AML-193 (cell line): Measurements from ENCODE around the gene RPP25.
A peak's percentile ranks its signal among the peaks of the same experiment; 100 is the strongest.
"Not testable (repeated sequence)": the region's sequence is repeated elsewhere in the genome, so short reads cannot be mapped to it uniquely, and the experiment has no call there.

ENCODE experiments used
- DNase-seq, 2 experiments: peaks; one replicate each; lab custom pipeline; 2025; lab: John Stamatoyannopoulos, UW

The RPP25 gene

DNA sequence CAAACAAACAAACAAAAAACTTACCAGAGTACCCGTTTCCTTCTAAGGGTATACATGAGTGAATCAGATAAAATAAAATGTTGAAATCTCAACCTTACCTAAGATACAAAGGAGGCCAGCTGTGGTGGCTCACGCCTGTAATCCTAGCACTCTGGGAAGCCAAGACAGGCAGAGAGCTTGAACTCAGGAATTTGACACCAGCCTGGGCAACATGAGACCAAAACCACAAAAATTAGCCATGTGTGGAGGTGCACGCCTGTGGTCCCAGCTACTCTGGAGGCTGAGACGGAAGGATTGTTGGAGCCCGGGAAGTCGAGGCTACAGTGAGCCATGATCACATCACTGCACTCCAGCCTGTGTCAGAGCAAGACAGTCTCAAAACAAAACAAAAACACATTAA lies 38.9 kb downstream of the RPP25 start:
- DNase-seq: no peak

- not testable (repeated sequence) for DNase-seq
These were observed 42.8 kb downstream of the RPP25 start for GRCh38 chr15:74913799-74914198.

DNA sequence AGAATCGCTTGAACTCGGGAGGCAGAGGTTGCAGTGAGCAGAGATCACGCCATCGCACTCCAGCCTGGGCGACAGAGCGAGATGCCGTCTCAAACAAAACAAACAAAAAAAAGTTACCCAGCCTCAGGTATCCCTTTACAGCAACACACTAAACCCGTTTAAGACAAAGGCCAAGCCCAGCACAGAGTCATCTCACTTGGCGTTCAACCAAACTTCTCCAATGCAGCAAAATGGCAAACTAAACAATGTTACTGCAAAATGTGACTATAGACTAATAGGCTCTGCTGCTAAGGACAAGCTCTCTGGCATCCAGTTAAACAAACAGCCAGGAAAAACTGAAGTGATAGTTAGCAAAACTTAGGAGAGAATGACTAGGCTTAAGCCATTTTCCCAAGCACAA lies 43.5 kb downstream of the RPP25 start:
- DNase-seq: no peak

DNA sequence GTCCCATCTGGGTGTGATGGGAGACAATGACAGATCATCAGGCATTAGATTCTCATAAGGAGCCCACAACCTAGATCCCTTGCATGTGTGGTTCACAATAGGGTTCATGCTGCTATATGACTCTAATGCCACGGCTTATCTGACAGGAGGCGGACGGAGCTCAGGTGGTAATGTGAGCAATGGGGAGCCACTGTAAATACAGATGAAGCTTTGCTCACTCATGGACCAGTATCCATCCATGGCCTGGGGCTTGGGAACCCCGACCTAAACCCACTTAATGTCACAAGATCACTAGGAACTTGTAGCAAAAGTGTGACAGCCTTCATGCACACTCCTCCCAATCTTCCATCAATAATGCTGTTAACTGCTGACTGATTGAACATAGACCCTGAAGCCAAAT lies 47.9 kb downstream of the RPP25 start:
- no peak for DNase-seq

DNA sequence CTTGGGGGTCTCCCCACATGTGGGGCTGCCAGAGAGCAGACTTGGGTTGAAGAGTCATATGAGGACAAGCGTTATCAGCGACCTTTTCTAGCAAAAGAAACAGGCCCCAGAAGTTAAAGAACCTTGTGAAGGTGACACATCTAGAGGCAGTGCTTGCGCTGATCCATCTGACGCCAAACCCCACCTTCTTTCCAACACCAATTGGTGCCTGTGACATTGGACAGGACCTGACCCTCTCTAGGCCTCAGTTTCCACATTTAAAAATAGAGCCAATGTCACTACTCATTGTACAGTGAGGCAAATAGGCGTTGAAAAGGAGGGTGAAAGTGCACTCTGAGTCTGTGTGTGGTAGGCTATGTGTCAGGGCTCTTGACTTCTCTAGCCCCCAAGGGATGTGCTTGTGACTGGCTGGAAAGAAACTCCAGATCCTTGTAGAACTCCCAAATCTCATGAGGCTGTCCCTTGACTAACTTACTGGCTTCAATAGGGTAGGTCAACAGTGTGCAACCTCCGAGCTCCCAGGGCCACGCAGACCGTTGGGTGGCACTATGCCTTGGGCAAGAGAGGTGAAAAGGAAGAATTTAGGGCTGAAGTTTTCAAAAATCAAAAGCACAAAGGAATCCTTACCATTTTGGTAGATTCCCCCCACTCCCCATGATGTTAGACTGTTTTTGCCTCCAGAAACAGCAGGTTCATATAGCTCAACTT lies 49.3 kb downstream of the RPP25 start:
- DNase-seq: no peak

GRCh38 chr15:74906450-74907162 lies 50.0 kb downstream of the RPP25 start, which contains the start of gene FAM219B:
Gene FAM219B, minus strand, starts transcription at chr15:74906851. Its CDS starts 51 bp downstream, at chr15:74906800.
- peak; percentile 77 to 82 for DNase-seq

GRCh38 chr15:74906067-74906449 lies 50.5 kb downstream of the RPP25 start:
- DNase-seq: peak in 1 of 2 experiments; percentile 31
